Cardiac muscle cell (in vitro differentiated cells and primary cell): ENCODE measurements around the gene SPIRE1. TPM values are rescaled to one million over a fixed set of nuclear protein-coding genes. Genes with fewer than 3 reads are reported as not detected.
A peak's percentile ranks its signal among the peaks of the same experiment; 100 is the strongest.

Experiments
- DNase-seq, 2 donors: peaks; one replicate each; pipeline versions ENCODE4 v3.0.0 to v3.0.0-alpha.2; 2010 to 2017; ENCODE audit warnings: low read depth in 1 of 2, low spot score in 1 of 2
- H3K27ac ChIP-seq: fragments of 200-600 bp; sonication (generic); 2 replicates; pipeline ENCODE4 v1.5.1; 2016
- H3K27me3 ChIP-seq: fragments of 200-600 bp; sonication (generic); 2 replicates; pipeline ENCODE4 v1.6.0; 2016; ENCODE audit warnings: control low read depth
- H3K36me3 ChIP-seq: fragments of 200-600 bp; sonication (generic); 2 replicates; pipeline ENCODE4 v1.5.1; 2016; ENCODE audit warnings: control low read depth
- H3K4me1 ChIP-seq: fragments of 200-600 bp; sonication (generic); 2 replicates; pipeline ENCODE4 v1.8.1; 2017; ENCODE audit warnings: low read depth, mild to moderate bottlenecking, mixed run types
- H3K4me3 ChIP-seq: fragments of 200-600 bp; sonication (generic); 2 replicates; pipeline ENCODE4 v1.5.1; 2016; ENCODE audit warnings: mild to moderate bottlenecking
- H3K9me3 ChIP-seq: fragments of 200-600 bp; sonication (generic); 2 replicates; pipeline ENCODE4 v1.5.1; 2017; ENCODE audit warnings: low read depth, mild to moderate bottlenecking, control low read depth
- CTCF ChIP-seq: IDR thresholded peaks from 2 replicates; pipeline ENCODE4 v1.5.1; 2012; ENCODE audit warnings: low read depth, mild to moderate bottlenecking, low read length
- polyA plus RNA-seq: library from polyadenylated mRNA; unstranded; fragments of >200 nt; fragmentation: Nextera tagmentation; extraction: Ambion mirVana; gene quantifications from 2 replicates; pipeline ENCODE4 v1.2.1, GENCODE V29; 2016
- total RNA-seq: library from RNA; depleted of rRNA; stranded (reverse); fragments of >200 nt; gene quantifications from 2 replicates; pipeline ENCODE4 v1.2.3, GENCODE V29; 2016

Gene SPIRE1
- total and polyA plus RNA-seq, 2 experiments from 2014 or later: 17.8 to 19.6 TPM

DNA sequence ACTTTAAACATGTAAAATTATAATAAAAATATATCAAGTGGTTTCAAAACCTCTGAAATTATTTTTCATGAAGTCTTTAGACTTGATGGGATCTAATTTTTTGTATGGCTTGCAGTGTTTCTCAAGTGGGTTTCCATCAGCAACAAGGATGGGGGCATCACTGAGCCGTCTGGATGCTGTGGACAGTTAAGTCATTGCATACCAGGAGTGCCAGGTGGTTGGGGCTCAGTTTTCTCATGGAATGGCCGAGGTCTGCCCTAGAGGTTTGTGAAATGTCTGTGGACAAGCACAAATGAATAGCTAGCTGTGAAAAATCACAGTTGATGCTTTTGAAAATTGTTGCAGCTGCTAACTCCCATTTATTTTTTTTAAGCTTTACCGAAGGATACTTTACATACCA lies 248.4 kb downstream of the SPIRE1 start:
- Histone ChIP-seq H3K9me3 (no peaks in the 10 kb centered on the region), H3K4me1 (peaks cover 5% of the 10 kb centered on the region), H3K27me3 (peaks cover 22% of the 10 kb centered on the region), H3K4me3 (no peak overlapping the region), H3K36me3 (no peaks in the 10 kb centered on the region), H3K27ac (no peak overlapping the region)
- TF ChIP-seq CTCF: no peak
- no peak for DNase-seq

GRCh38 chr18:12408247-12408869 lies 249.5 kb downstream of the SPIRE1 start:
- Histone ChIP-seq H3K9me3 (no peaks in the 10 kb centered on the region), H3K36me3 (no peaks in the 10 kb centered on the region), H3K27ac (peak overlapping the region; percentile 93), H3K4me3 (peak overlapping the region; percentile 30), H3K27me3 (peaks cover 29% of the 10 kb centered on the region), H3K4me1 (peaks cover 5% of the 10 kb centered on the region)
- peak; percentile 46 to 69 for DNase-seq
- no peak for TF ChIP-seq CTCF

DNA sequence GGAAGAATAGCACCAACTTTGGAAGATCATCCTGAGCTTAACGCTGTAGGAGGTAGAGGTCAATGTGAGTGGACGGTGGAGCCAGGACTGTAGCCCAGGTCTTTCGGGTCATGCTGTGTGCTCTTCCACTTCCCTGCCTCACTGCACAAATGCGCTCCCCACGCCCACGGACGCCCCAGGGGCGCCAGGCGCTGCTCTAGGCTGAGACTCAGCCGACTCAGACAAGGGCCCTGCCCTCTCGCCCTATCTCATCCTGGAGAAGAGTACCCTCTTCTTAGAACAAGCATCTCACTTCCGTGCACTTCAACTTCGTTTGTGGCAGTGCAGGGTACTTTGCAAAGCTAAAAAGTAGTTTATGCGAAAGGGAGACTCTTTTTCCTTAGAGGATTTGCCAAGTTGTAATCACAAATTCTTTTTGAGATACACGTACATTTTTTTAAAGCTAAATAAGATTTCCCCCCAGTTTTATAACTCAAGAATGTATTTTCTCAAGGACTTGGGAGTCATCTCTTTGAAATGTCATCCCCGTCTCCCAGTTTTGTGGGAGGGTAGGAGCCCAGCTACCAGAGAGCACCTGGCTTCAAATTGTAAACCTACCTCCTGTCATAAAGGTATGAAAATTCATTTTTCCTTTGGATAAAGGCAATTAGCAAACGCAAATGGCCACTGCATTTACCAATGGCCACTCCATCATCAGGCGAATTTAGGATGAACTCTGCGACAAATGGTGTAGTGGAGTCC lies 251.4 kb downstream of the SPIRE1 start:
- DNase-seq: peak in 1 of 2 donors; percentile 17
- TF ChIP-seq CTCF: no peak

GRCh38 chr18:12405066-12405465 lies 252.8 kb downstream of the SPIRE1 start:
- no peak for TF ChIP-seq CTCF
- DNase-seq: no peak
- no peaks in the 10 kb centered on the region for H3K36me3 ChIP-seq
- peaks cover 5% of the 10 kb centered on the region for H3K4me1 ChIP-seq
- no peak overlapping the region for H3K27ac ChIP-seq
- peaks cover 34% of the 10 kb centered on the region for H3K27me3 ChIP-seq
- H3K9me3 ChIP-seq: no peaks in the 10 kb centered on the region
- no peak overlapping the region for H3K4me3 ChIP-seq

More for the DNA sequence above, 251.4 kb downstream of the SPIRE1 start:
- Histone ChIP-seq H3K27me3 (peaks cover 34% of the 10 kb centered on the region), H3K4me1 (peaks cover 5% of the 10 kb centered on the region), H3K36me3 (no peaks in the 10 kb centered on the region), H3K9me3 (no peaks in the 10 kb centered on the region), H3K27ac (no peak overlapping the region), H3K4me3 (no peak overlapping the region)

- TF ChIP-seq CTCF: no peak
- H3K9me3 ChIP-seq: no peaks in the 10 kb centered on the region
- H3K4me3 ChIP-seq: no peak overlapping the region
- peaks cover 5% of the 10 kb centered on the region for H3K4me1 ChIP-seq
- H3K27me3 ChIP-seq: peaks cover 34% of the 10 kb centered on the region
- H3K36me3 ChIP-seq: no peaks in the 10 kb centered on the region
- peak in 1 of 2 donors; percentile 87 for DNase-seq
- H3K27ac ChIP-seq: no peak overlapping the region
Observed at GRCh38 chr18:12403601-12404506, 254.1 kb downstream of the SPIRE1 start.
